ENCODE results near the gene MMP1.

Gene MMP1

GRCh38 chr11:102780491-102780918 lies 17.5 kb downstream of the MMP1 start, which contains the start of gene MMP10:
TSS of gene MMP10 (minus strand) at chr11:102780628. CDS start at chr11:102780591, 37 bp downstream.
- no peak for TF ChIP-seq REST (IDR thresholded peaks at IDR 0.05; ENCODE audit: insufficient read depth in 1 of 2, low read depth in 2 of 2, low read length in 2 of 2)
- TF ChIP-seq SIN3A (IDR thresholded peaks at IDR 0.05; ENCODE audit: borderline replicate concordance, insufficient read depth, low read length), result no peak
- no peak for TF ChIP-seq FOXP2 (optimal IDR thresholded peaks at IDR 0.05; ENCODE audit: borderline replicate concordance, extremely low read depth, extremely low read length, insufficient read depth)
- no peak for TF ChIP-seq POLR2AphosphoS5 (IDR thresholded peaks at IDR 0.05; ENCODE audit: low read depth, low read length)
- TF ChIP-seq TAF1 (IDR thresholded peaks at IDR 0.05; ENCODE audit: borderline replicate concordance, insufficient read depth, low read length), result no peak

GRCh38 chr11:102776454-102776853 lies 21.5 kb downstream of the MMP1 start:
- TF ChIP-seq POLR2AphosphoS5 (IDR thresholded peaks at IDR 0.05; ENCODE audit: low read depth, low read length), result no peak
- no peak for TF ChIP-seq REST (IDR thresholded peaks at IDR 0.05; ENCODE audit: insufficient read depth in 1 of 2, low read depth in 2 of 2, low read length in 2 of 2)
- TF ChIP-seq TAF1 (IDR thresholded peaks at IDR 0.05; ENCODE audit: borderline replicate concordance, insufficient read depth, low read length), result no peak
- TF ChIP-seq FOXP2 (optimal IDR thresholded peaks at IDR 0.05; ENCODE audit: borderline replicate concordance, extremely low read depth, extremely low read length, insufficient read depth), result no peak
- TF ChIP-seq SIN3A (IDR thresholded peaks at IDR 0.05; ENCODE audit: borderline replicate concordance, insufficient read depth, low read length), result no peak

GRCh38 chr11:102773386-102773785 lies 24.6 kb downstream of the MMP1 start:
- TF ChIP-seq TAF1 (IDR thresholded peaks at IDR 0.05; ENCODE audit: borderline replicate concordance, insufficient read depth, low read length) (no peak), FOXP2 (optimal IDR thresholded peaks at IDR 0.05; ENCODE audit: borderline replicate concordance, extremely low read depth, extremely low read length, insufficient read depth) (no peak), SIN3A (IDR thresholded peaks at IDR 0.05; ENCODE audit: borderline replicate concordance, insufficient read depth, low read length) (no peak), POLR2AphosphoS5 (IDR thresholded peaks at IDR 0.05; ENCODE audit: low read depth, low read length) (no peak), REST (IDR thresholded peaks at IDR 0.05; ENCODE audit: insufficient read depth in 1 of 2, low read depth in 2 of 2, low read length in 2 of 2) (no peak)

GRCh38 chr11:102771351-102771750 lies 26.6 kb downstream of the MMP1 start:
- TF ChIP-seq TAF1 (IDR thresholded peaks at IDR 0.05; ENCODE audit: borderline replicate concordance, insufficient read depth, low read length), result no peak
- TF ChIP-seq POLR2AphosphoS5 (IDR thresholded peaks at IDR 0.05; ENCODE audit: low read depth, low read length), result no peak
- TF ChIP-seq FOXP2 (optimal IDR thresholded peaks at IDR 0.05; ENCODE audit: borderline replicate concordance, extremely low read depth, extremely low read length, insufficient read depth), result no peak
- no peak for TF ChIP-seq SIN3A (IDR thresholded peaks at IDR 0.05; ENCODE audit: borderline replicate concordance, insufficient read depth, low read length)
- TF ChIP-seq REST (IDR thresholded peaks at IDR 0.05; ENCODE audit: insufficient read depth in 1 of 2, low read depth in 2 of 2, low read length in 2 of 2), result no peak

- TF ChIP-seq POLR2AphosphoS5 (IDR thresholded peaks at IDR 0.05; ENCODE audit: low read depth, low read length) (no peak), SIN3A (IDR thresholded peaks at IDR 0.05; ENCODE audit: borderline replicate concordance, insufficient read depth, low read length) (no peak), REST (IDR thresholded peaks at IDR 0.05; ENCODE audit: insufficient read depth in 1 of 2, low read depth in 2 of 2, low read length in 2 of 2) (no peak), FOXP2 (optimal IDR thresholded peaks at IDR 0.05; ENCODE audit: borderline replicate concordance, extremely low read depth, extremely low read length, insufficient read depth) (no peak), TAF1 (IDR thresholded peaks at IDR 0.05; ENCODE audit: borderline replicate concordance, insufficient read depth, low read length) (no peak)
Measured at GRCh38 chr11:102770191-102770590, 27.8 kb downstream of the MMP1 start.
